IPS-15b (cell line): ENCODE results near the gene TFEB.

Experiments used
- H3K27me3 ChIP-seq: one replicate; pipeline ENCODE4 v1.6.1; 2013; ENCODE audit warnings: low read length; ENCODE audit not compliant: control insufficient read depth, insufficient read depth
- H3K36me3 ChIP-seq: one replicate; pipeline ENCODE4 v1.6.1; 2013; ENCODE audit warnings: low read length; ENCODE audit not compliant: control insufficient read depth, insufficient read depth
- H3K4me1 ChIP-seq: one replicate; pipeline ENCODE4 v1.6.1; 2013; ENCODE audit warnings: mild to moderate bottlenecking, low read length; ENCODE audit not compliant: control insufficient read depth, insufficient read depth
- H3K4me3 ChIP-seq: one replicate; pipeline ENCODE4 v1.5.1; 2013; ENCODE audit warnings: low read depth, low read length
- H3K9ac ChIP-seq: one replicate; pipeline ENCODE4 v1.6.1; 2013; ENCODE audit warnings: low read depth, mild to moderate bottlenecking, low read length
- H3K9me3 ChIP-seq: one replicate; pipeline ENCODE4 v1.6.1; 2013; ENCODE audit warnings: mild to moderate bottlenecking, low read length; ENCODE audit not compliant: control insufficient read depth, insufficient read depth

The TFEB gene

GRCh38 chr6:41697861-41698781 is 37.3 kb downstream of the TFEB start:
- H3K9ac ChIP-seq = no peak overlapping the region
- H3K4me3 ChIP-seq = no peak overlapping the region
- H3K27me3 ChIP-seq = no peaks in the 10 kb centered on the region
- no peaks in the 10 kb centered on the region for H3K36me3 ChIP-seq
- no peaks in the 10 kb centered on the region for H3K9me3 ChIP-seq
- H3K4me1 ChIP-seq = peaks cover 9% of the 10 kb centered on the region

GRCh38 chr6:41696788-41697187 is 38.6 kb downstream of the TFEB start:
- Histone ChIP-seq H3K9ac (no peak overlapping the region), H3K27me3 (no peaks in the 10 kb centered on the region), H3K9me3 (no peaks in the 10 kb centered on the region), H3K36me3 (no peaks in the 10 kb centered on the region), H3K4me3 (no peak overlapping the region), H3K4me1 (peaks cover 9% of the 10 kb centered on the region)

GRCh38 chr6:41695825-41696224 is 39.6 kb downstream of the TFEB start:
- peaks cover 6% of the 10 kb centered on the region for H3K4me1 ChIP-seq
- H3K9me3 ChIP-seq = no peaks in the 10 kb centered on the region
- no peaks in the 10 kb centered on the region for H3K36me3 ChIP-seq
- H3K27me3 ChIP-seq = no peaks in the 10 kb centered on the region
- H3K9ac ChIP-seq = no peak overlapping the region
- no peak overlapping the region for H3K4me3 ChIP-seq

- Histone ChIP-seq H3K27me3 (no peaks in the 10 kb centered on the region), H3K4me1 (peaks cover 3% of the 10 kb centered on the region), H3K4me3 (no peak overlapping the region), H3K36me3 (no peaks in the 10 kb centered on the region), H3K9me3 (no peaks in the 10 kb centered on the region), H3K9ac (no peak overlapping the region)
These were observed 40.4 kb downstream of the TFEB start for GRCh38 chr6:41694815-41695526.

- Histone ChIP-seq H3K36me3 (no peaks in the 10 kb centered on the region), H3K27me3 (no peaks in the 10 kb centered on the region), H3K9me3 (no peaks in the 10 kb centered on the region), H3K9ac (no peak overlapping the region), H3K4me3 (no peak overlapping the region), H3K4me1 (peaks cover under 1% of the 10 kb centered on the region)
These were observed 41.8 kb downstream of the TFEB start for GRCh38 chr6:41693281-41694240.

GRCh38 chr6:41692730-41693129 is 42.7 kb downstream of the TFEB start:
- Histone ChIP-seq H3K27me3 (no peaks in the 10 kb centered on the region), H3K4me3 (no peak overlapping the region), H3K4me1 (peaks cover 5% of the 10 kb centered on the region), H3K36me3 (no peaks in the 10 kb centered on the region), H3K9me3 (no peaks in the 10 kb centered on the region), H3K9ac (no peak overlapping the region)

GRCh38 chr6:41692080-41692675 is 43.2 kb downstream of the TFEB start:
- H3K4me3 ChIP-seq = no peak overlapping the region
- no peaks in the 10 kb centered on the region for H3K36me3 ChIP-seq
- H3K4me1 ChIP-seq = peaks cover 8% of the 10 kb centered on the region
- H3K9me3 ChIP-seq = no peaks in the 10 kb centered on the region
- H3K9ac ChIP-seq = no peak overlapping the region
- H3K27me3 ChIP-seq = no peaks in the 10 kb centered on the region

GRCh38 chr6:41691426-41692079 is 43.9 kb downstream of the TFEB start:
- H3K9me3 ChIP-seq = no peaks in the 10 kb centered on the region

GRCh38 chr6:41690541-41691330 is 44.7 kb downstream of the TFEB start:
- Histone ChIP-seq H3K9me3 (no peaks in the 10 kb centered on the region), H3K36me3 (no peaks in the 10 kb centered on the region), H3K4me1 (peaks cover 10% of the 10 kb centered on the region), H3K27me3 (no peaks in the 10 kb centered on the region), H3K4me3 (no peak overlapping the region), H3K9ac (no peak overlapping the region)

More at GRCh38 chr6:41691426-41692079, 43.9 kb downstream of the TFEB start:
- Histone ChIP-seq H3K36me3 (no peaks in the 10 kb centered on the region), H3K9ac (no peak overlapping the region), H3K4me3 (no peak overlapping the region), H3K27me3 (no peaks in the 10 kb centered on the region), H3K4me1 (peaks cover 10% of the 10 kb centered on the region)
